Nephron (organoid): ENCODE data around the gene PRDM9.
"Not testable (repeated sequence)": the region's sequence is repeated elsewhere in the genome, so short reads cannot be mapped to it uniquely, and the experiment has no call there.

Experiments used
- H3K27ac Mint-ChIP-seq, 3 experiments: 2 replicates each; pipeline ENCODE4 v1.8.0; 2020; ENCODE audit warnings: mixed read lengths in 3 of 3, mild to moderate bottlenecking in 2 of 3, moderate library complexity in 1 of 3
- H3K27me3 Mint-ChIP-seq: 2 replicates; pipeline ENCODE4 v1.8.0; 2021; ENCODE audit warnings: low read depth, mild to moderate bottlenecking, moderate library complexity, mixed read lengths
- H3K36me3 Mint-ChIP-seq: 2 replicates; pipeline ENCODE4 v1.8.0; 2020; ENCODE audit warnings: low read depth, mixed read lengths
- H3K4me1 Mint-ChIP-seq: 2 replicates; pipeline ENCODE4 v1.8.0; 2020; ENCODE audit warnings: mixed read lengths
- H3K4me3 Mint-ChIP-seq, 3 experiments: 2 replicates each; pipeline ENCODE4 v1.8.0; 2020; ENCODE audit warnings: mild to moderate bottlenecking in 3 of 3, mixed read lengths in 3 of 3, moderate library complexity in 2 of 3
- H3K9me3 Mint-ChIP-seq: 2 replicates; pipeline ENCODE4 v1.8.0; 2020; ENCODE audit warnings: mixed read lengths
- CTCF ChIP-seq, 3 experiments: fragments of 200-600 bp; sonication (generic); IDR thresholded peaks; one replicate each; pipeline ENCODE4 v1.5.0; 2021; ENCODE audit warnings: antibody characterized with exemption in 3 of 3; ENCODE audit not compliant: unreplicated experiment in 3 of 3

PRDM9 gene

GRCh38 chr5:23490993-23491392 lies 16.4 kb upstream of the PRDM9 start:
- H3K4me3 Mint-ChIP-seq = no peak overlapping the region
- H3K9me3 Mint-ChIP-seq = peaks cover 10% of the 10 kb centered on the region
- no peaks in the 10 kb centered on the region for H3K27me3 Mint-ChIP-seq
- no peaks in the 10 kb centered on the region for H3K36me3 Mint-ChIP-seq
- TF ChIP-seq CTCF (IDR thresholded peaks at IDR 0.05; ENCODE audit: unreplicated experiment in 3 of 3) = no peak
- no peaks in the 10 kb centered on the region for H3K4me1 Mint-ChIP-seq
- no peak overlapping the region for H3K27ac Mint-ChIP-seq

GRCh38 chr5:23494558-23494957 lies 12.9 kb upstream of the PRDM9 start:
- no peaks in the 10 kb centered on the region for H3K36me3 Mint-ChIP-seq
- H3K4me1 Mint-ChIP-seq = no peaks in the 10 kb centered on the region
- no peak overlapping the region for H3K4me3 Mint-ChIP-seq
- no peak overlapping the region for H3K27ac Mint-ChIP-seq
- H3K27me3 Mint-ChIP-seq = no peaks in the 10 kb centered on the region
- no peak for TF ChIP-seq CTCF (IDR thresholded peaks at IDR 0.05; ENCODE audit: unreplicated experiment in 3 of 3)
- H3K9me3 Mint-ChIP-seq = no peaks in the 10 kb centered on the region

- no peaks in the 10 kb centered on the region for H3K9me3 Mint-ChIP-seq
- TF ChIP-seq CTCF (IDR thresholded peaks at IDR 0.05; ENCODE audit: unreplicated experiment in 3 of 3) = no peak
- no peak overlapping the region for H3K27ac Mint-ChIP-seq
- H3K36me3 Mint-ChIP-seq = no peaks in the 10 kb centered on the region
- H3K4me3 Mint-ChIP-seq = no peak overlapping the region
- no peaks in the 10 kb centered on the region for H3K4me1 Mint-ChIP-seq
- H3K27me3 Mint-ChIP-seq = no peaks in the 10 kb centered on the region
These were observed 10.8 kb upstream of the PRDM9 start for GRCh38 chr5:23496576-23496975.

GRCh38 chr5:23506329-23507236 lies 826 bp upstream of the PRDM9 start:
- no peaks in the 10 kb centered on the region for H3K36me3 Mint-ChIP-seq
- peak overlapping the region in 2 of 3 experiments; percentile 17 to 29 for H3K4me3 Mint-ChIP-seq
- H3K4me1 Mint-ChIP-seq = no peaks in the 10 kb centered on the region
- H3K9me3 Mint-ChIP-seq = peaks cover 13% of the 10 kb centered on the region
- H3K27ac Mint-ChIP-seq = peak overlapping the region in 1 of 3 experiments; percentile 43
- TF ChIP-seq CTCF (IDR thresholded peaks at IDR 0.05; ENCODE audit: unreplicated experiment in 3 of 3) = peak; percentile 43 to 51 (median 50)
- H3K27me3 Mint-ChIP-seq = peaks cover 13% of the 10 kb centered on the region

GRCh38 chr5:23510434-23510833 lies 3.0 kb downstream of the PRDM9 start:
- H3K4me3 Mint-ChIP-seq, H3K36me3 Mint-ChIP-seq, H3K27ac Mint-ChIP-seq, H3K4me1 Mint-ChIP-seq: not testable (repeated sequence)
- Mint-ChIP-seq H3K27me3 (peaks cover 13% of the 10 kb centered on the region), H3K9me3 (peaks cover 13% of the 10 kb centered on the region)

GRCh38 chr5:23522553-23522952 lies 15.1 kb downstream of the PRDM9 start:
- H3K36me3 Mint-ChIP-seq = no peaks in the 10 kb centered on the region
- H3K4me1 Mint-ChIP-seq = no peaks in the 10 kb centered on the region
- no peak for TF ChIP-seq CTCF (IDR thresholded peaks at IDR 0.05; ENCODE audit: unreplicated experiment in 3 of 3)
- H3K4me3 Mint-ChIP-seq = no peak overlapping the region
- H3K9me3 Mint-ChIP-seq = peaks cover 4% of the 10 kb centered on the region
- no peaks in the 10 kb centered on the region for H3K27me3 Mint-ChIP-seq
- H3K27ac Mint-ChIP-seq = no peak overlapping the region
